ENCODE data around the gene BICC1.

- TF ChIP-seq GATA2 (IDR thresholded peaks at IDR 0.05; ENCODE audit: low read depth, low read length) (peak; percentile 67), GATA3 (IDR thresholded peaks at IDR 0.05; ENCODE audit: low read depth, low read length) (peak; percentile 59)
Measured at GRCh38 chr10:58529077-58529728, 16.5 kb downstream of the BICC1 start.
